Cardiac fibroblast (primary cell): ENCODE data around the gene B4GALT4.
A peak's percentile ranks its signal among the peaks of the same experiment; 100 is the strongest.

Source experiments
- DNase-seq, 2 donors: peaks; one replicate each; pipeline versions ENCODE4 v3.0.0 to v3.0.0-alpha.2; 2010; ENCODE audit warnings: low read depth in 2 of 2
- H3K4me3 ChIP-seq, 2 donors: replicated peaks in 1 of 2; 1 replicate in 1 of 2; 2 replicates in 1 of 2; pipeline ENCODE4 v1.5.1; 2011; ENCODE audit warnings: low read depth in 2 of 2, low read length in 2 of 2, mild to moderate bottlenecking in 2 of 2, moderate library complexity in 1 of 2
- CTCF ChIP-seq: IDR thresholded peaks from one replicate; pipeline ENCODE4 v1.5.1; 2011; ENCODE audit warnings: low read depth, mild to moderate bottlenecking, low read length, inconsistent platforms

The B4GALT4 gene

DNA sequence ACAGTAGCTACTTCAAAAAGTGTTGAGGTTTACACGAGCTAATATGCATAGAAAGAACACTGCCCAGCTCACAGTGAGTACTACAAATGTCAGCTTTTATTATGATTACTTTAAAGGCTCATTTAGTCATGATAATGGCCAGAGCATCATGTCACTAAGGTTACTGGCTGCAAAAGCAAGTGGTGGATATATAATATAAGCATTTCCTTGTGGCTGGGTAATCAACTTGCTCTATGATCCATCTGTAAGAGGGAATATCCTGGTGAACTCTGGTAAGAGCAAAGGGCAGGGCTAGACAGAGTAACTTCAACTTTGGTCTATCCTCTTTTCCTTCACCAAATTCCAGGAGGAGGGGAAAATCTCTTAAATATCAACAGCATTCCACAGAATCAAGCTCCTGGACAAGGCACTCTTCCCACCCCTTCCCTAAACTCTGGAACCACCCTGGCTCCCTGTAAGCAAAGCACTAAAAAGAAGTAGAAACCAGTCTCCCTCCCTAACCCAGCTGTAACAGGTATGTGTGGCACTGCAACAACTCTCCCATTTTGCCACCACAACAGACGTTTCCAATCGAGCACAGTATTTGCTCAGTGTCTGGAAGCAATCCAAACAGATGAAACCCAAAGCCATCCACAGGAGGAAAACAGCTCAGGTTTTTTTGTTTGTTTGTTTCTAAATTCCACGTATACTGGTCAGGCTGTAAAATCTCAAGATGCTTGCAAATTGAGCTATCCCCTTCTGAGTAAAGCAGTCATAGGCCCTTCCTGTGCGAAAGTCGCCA lies 13.4 kb downstream of the B4GALT4 start:
- H3K4me3 ChIP-seq: no peak overlapping the region
- TF ChIP-seq CTCF: no peak
- DNase-seq: no peak

- no peak for TF ChIP-seq CTCF
- peak in 1 of 2 donors; percentile 36 for DNase-seq
These were observed 15.6 kb downstream of the B4GALT4 start for GRCh38 chr3:119225121-119225520.

GRCh38 chr3:119223511-119223910 lies 17.2 kb downstream of the B4GALT4 start:
- no peak for DNase-seq
- H3K4me3 ChIP-seq: no peak overlapping the region
- no peak for TF ChIP-seq CTCF

More at GRCh38 chr3:119225121-119225520, 15.6 kb downstream of the B4GALT4 start:
- no peak overlapping the region for H3K4me3 ChIP-seq

GRCh38 chr3:119222391-119222790 lies 18.3 kb downstream of the B4GALT4 start:
- TF ChIP-seq CTCF: no peak
- DNase-seq: no peak
- no peak overlapping the region for H3K4me3 ChIP-seq

- no peak for TF ChIP-seq CTCF
- H3K4me3 ChIP-seq: no peak overlapping the region
- no peak for DNase-seq
These were observed 18.8 kb downstream of the B4GALT4 start for GRCh38 chr3:119221779-119222320.

- no peak overlapping the region for H3K4me3 ChIP-seq
- no peak for DNase-seq
- TF ChIP-seq CTCF: no peak
These were observed 19.6 kb downstream of the B4GALT4 start for GRCh38 chr3:119220970-119221667.
